H1 (cell line): ENCODE measurements around the gene ARSB. TPM values are rescaled to one million over a fixed set of nuclear protein-coding genes. Genes with fewer than 3 reads are reported as not detected.

Experiments used
- CTCF ChIA-PET: fragments of 300-600 bp; sonication (Branson Sonifier 250); formaldehyde crosslinking; loops from one replicate; lab custom pipeline; 2021; ENCODE audit not compliant: partially characterized antibody; lab: Charles Lee
- POLR2A ChIA-PET: fragments of 300-600 bp; sonication (Branson Sonifier 250); formaldehyde crosslinking; loops from one replicate; lab custom pipeline; 2021; ENCODE audit warnings: inconsistent platforms; ENCODE audit not compliant: partially characterized antibody; lab: Charles Lee
- DNase-seq, 2 experiments: peaks; one replicate each; pipeline versions ENCODE4 v3.0.0 to v3.0.0-alpha.2; 2010 to 2022; ENCODE audit warnings: low spot score in 2 of 2, low read depth in 1 of 2, mixed read lengths in 1 of 2
- FAIRE-seq: peaks from 2 replicates; lab custom pipeline; 2011; peaks lifted over from hg19 to GRCh38; lab: Jason Lieb, UNC
- H2AFZ ChIP-seq: 2 replicates; pipeline ENCODE4 v1.8.1; 2012; ENCODE audit warnings: low read length, inconsistent platforms
- H2AK5ac ChIP-seq: 2 replicates; pipeline ENCODE4 v1.6.1; 2013; ENCODE audit warnings: low read depth, low read length
- H2BK120ac ChIP-seq: replicated peaks from 2 replicates; pipeline ENCODE3; 2013; ENCODE audit warnings: low read depth, low read length, inconsistent platforms
- H2BK12ac ChIP-seq: 2 replicates; pipeline ENCODE4 v1.6.1; 2013; ENCODE audit warnings: low read depth, low read length
- H2BK15ac ChIP-seq: 2 replicates; pipeline ENCODE4 v1.6.1; 2013; ENCODE audit warnings: low read length
- H2BK20ac ChIP-seq: 2 replicates; pipeline ENCODE4 v1.6.1; 2013; ENCODE audit warnings: low read length
- H2BK5ac ChIP-seq: 2 replicates; pipeline ENCODE4 v1.6.1; 2013; ENCODE audit warnings: low read depth, low read length
- H3K14ac ChIP-seq: 2 replicates; pipeline ENCODE4 v1.6.1; 2013; ENCODE audit warnings: inconsistent platforms; ENCODE audit not compliant: insufficient read length
- H3K18ac ChIP-seq: 2 replicates; pipeline ENCODE4 v1.6.1; 2013; ENCODE audit warnings: low read length; ENCODE audit errors: extremely low read depth
- H3K23ac ChIP-seq: 2 replicates; pipeline ENCODE4 v1.6.1; 2013; ENCODE audit warnings: inconsistent platforms; ENCODE audit not compliant: insufficient read length
- H3K23me2 ChIP-seq: 2 replicates; pipeline ENCODE4 v1.6.1; 2013; ENCODE audit warnings: low read depth, low read length
- H3K27ac ChIP-seq: 2 replicates; pipeline ENCODE4 v1.6.1; 2011; ENCODE audit warnings: low read depth, low read length, inconsistent platforms
- H3K27me3 ChIP-seq, 4 experiments: replicated peaks in 1 of 4; 1 replicate in 1 of 4; 2 replicates in 3 of 4; pipeline versions ENCODE4 v1.6.1 to v1.8.1; 2011 to 2013; ENCODE audit warnings: low read length in 3 of 4, mild to moderate bottlenecking in 3 of 4, inconsistent platforms in 2 of 4, mixed read lengths in 2 of 4, moderate library complexity in 1 of 4; ENCODE audit not compliant: control insufficient read depth in 3 of 4, insufficient read depth in 3 of 4; ENCODE audit errors: extremely low read depth in 1 of 4
- H3K36me3 ChIP-seq, 4 experiments: 2 replicates each; pipeline versions ENCODE4 v1.6.1 to v1.8.1; 2011 to 2013; ENCODE audit warnings: mild to moderate bottlenecking in 4 of 4, low read length in 3 of 4, moderate library complexity in 2 of 4, control low read depth in 1 of 4, inconsistent platforms in 1 of 4; ENCODE audit not compliant: insufficient read depth in 4 of 4, control insufficient read depth in 2 of 4
- H3K4ac ChIP-seq: replicated peaks from 2 replicates; pipeline ENCODE3; 2013; ENCODE audit warnings: low read length, low read depth, mixed read lengths, inconsistent platforms; ENCODE audit not compliant: insufficient read length
- H3K4me1 ChIP-seq, 4 experiments: replicated peaks in 1 of 4; 1 replicate in 1 of 4; 2 replicates in 3 of 4; pipeline versions ENCODE4 v1.6.1 to v1.8.1; 2011 to 2013; ENCODE audit warnings: low read length in 3 of 4, inconsistent platforms in 2 of 4, mixed read lengths in 1 of 4; ENCODE audit not compliant: insufficient read depth in 4 of 4, control insufficient read depth in 3 of 4
- H3K4me2 ChIP-seq, 2 experiments: 2 replicates each; pipeline versions ENCODE4 v1.6.1 to v1.8.1; 2011 to 2013; ENCODE audit warnings: low read depth in 2 of 2, low read length in 2 of 2, control low read depth in 1 of 2, inconsistent platforms in 1 of 2, mild to moderate bottlenecking in 1 of 2; ENCODE audit not compliant: insufficient read depth in 1 of 2
- H3K4me3 ChIP-seq, 4 experiments: fragments of 200-600, 300-600 bp in 1 of 4; sonication (generic), shearing (Covaris generic), sonication (Bioruptor Twin) in 1 of 4; 2 replicates each; pipeline versions ENCODE4 v1.5.1 to v1.8.1; 2011 to 2016; ENCODE audit warnings: low read length in 4 of 4, low read depth in 3 of 4, control low read depth in 2 of 4, inconsistent platforms in 2 of 4, mild to moderate bottlenecking in 2 of 4, mixed read lengths in 1 of 4, moderate library complexity in 1 of 4; ENCODE audit not compliant: insufficient read depth in 2 of 4; ENCODE audit errors: extremely low read depth in 1 of 4
- H3K56ac ChIP-seq: replicated peaks from 2 replicates; pipeline ENCODE3; 2013; ENCODE audit warnings: low read depth, mild to moderate bottlenecking, mixed read lengths, low read length, inconsistent platforms; ENCODE audit not compliant: insufficient read length
- H3K79me1 ChIP-seq: 2 replicates; pipeline ENCODE4 v1.6.1; 2013; ENCODE audit warnings: low read depth, low read length, control low read depth
- H3K79me2 ChIP-seq, 2 experiments: 2 replicates each; pipeline versions ENCODE4 v1.6.1 to v1.8.1; 2012 to 2013; ENCODE audit warnings: low read length in 2 of 2, mild to moderate bottlenecking in 2 of 2, inconsistent platforms in 1 of 2; ENCODE audit not compliant: insufficient read depth in 2 of 2, control insufficient read depth in 1 of 2
- H3K9ac ChIP-seq, 4 experiments: replicated peaks in 1 of 4; 1 replicate in 1 of 4; 2 replicates in 3 of 4; pipeline versions ENCODE4 v1.6.1 to v1.8.1; 2011 to 2013; ENCODE audit warnings: low read depth in 3 of 4, low read length in 3 of 4, control low read depth in 2 of 4, mild to moderate bottlenecking in 2 of 4, moderate library complexity in 2 of 4, inconsistent platforms in 1 of 4; ENCODE audit errors: extremely low read depth in 1 of 4
- H3K9me3 ChIP-seq, 2 experiments: 2 replicates each; pipeline versions ENCODE4 v1.6.1 to v1.8.1; 2012 to 2013; ENCODE audit warnings: mild to moderate bottlenecking in 2 of 2, moderate library complexity in 2 of 2, control low read depth in 1 of 2, inconsistent platforms in 1 of 2, low read depth in 1 of 2, low read length in 1 of 2, mixed read lengths in 1 of 2; ENCODE audit not compliant: insufficient read depth in 2 of 2
- H4K20me1 ChIP-seq, 2 experiments: replicated peaks in 1 of 2; 2 replicates each; pipeline versions ENCODE3 to v1.8.1; 2011 to 2013; ENCODE audit warnings: inconsistent platforms in 2 of 2, low read length in 2 of 2, mild to moderate bottlenecking in 1 of 2; ENCODE audit not compliant: insufficient read depth in 2 of 2, control insufficient read depth in 1 of 2
- H4K5ac ChIP-seq: 2 replicates; pipeline ENCODE4 v1.6.1; 2013; ENCODE audit warnings: low read length, low read depth, mixed read lengths, inconsistent platforms; ENCODE audit not compliant: insufficient read length
- H4K8ac ChIP-seq: 2 replicates; pipeline ENCODE4 v1.8.0; 2013; ENCODE audit warnings: mild to moderate bottlenecking, moderate library complexity, low read length, inconsistent platforms; ENCODE audit not compliant: insufficient read depth; ENCODE audit errors: extremely low read depth
- H4K91ac ChIP-seq: replicated peaks from 2 replicates; pipeline ENCODE3; 2013; ENCODE audit warnings: low read length, mixed read lengths, inconsistent platforms; ENCODE audit not compliant: insufficient read length
- ATF2 ChIP-seq: IDR thresholded peaks from 2 replicates; pipeline ENCODE4 v1.6.1; 2012; ENCODE audit warnings: low read length, inconsistent platforms
- CBX5 ChIP-seq: fragments of 300-800, 300-1000 bp; sonication (generic); IDR thresholded peaks from 2 replicates; pipeline ENCODE4 v1.7.1; 2016; ENCODE audit warnings: antibody characterized with exemption, low read length, low read depth
- MAX ChIP-seq: IDR thresholded peaks from 2 replicates; pipeline ENCODE4 v1.6.1; 2012; ENCODE audit warnings: inconsistent platforms
- NANOG ChIP-seq: IDR thresholded peaks from 2 replicates; pipeline ENCODE4 v1.6.1; 2011; ENCODE audit warnings: low read length, low read depth, mild to moderate bottlenecking, inconsistent platforms; ENCODE audit not compliant: insufficient read depth, poor library complexity, severe bottlenecking
- NRF1 ChIP-seq: IDR thresholded peaks from 2 replicates; pipeline ENCODE4 v1.6.1; 2011; ENCODE audit warnings: mild to moderate bottlenecking, low read depth, low read length, improper control_type of control experiment
- PHF8 ChIP-seq: fragments of 200-600 bp; sonication (generic); conservative IDR thresholded peaks from 2 replicates; pipeline ENCODE4 v1.7.1; 2012; ENCODE audit warnings: low read depth, mild to moderate bottlenecking, inconsistent platforms, low read length, moderate library complexity
- POLR2A ChIP-seq, 2 experiments: IDR thresholded peaks; 1 replicate in 1 of 2; 2 replicates in 1 of 2; pipeline ENCODE4 v1.6.1; 2011; ENCODE audit warnings: low read depth in 2 of 2, low read length in 2 of 2, mild to moderate bottlenecking in 2 of 2; ENCODE audit errors: control extremely low read depth in 1 of 2
- SIRT6 ChIP-seq: IDR thresholded peaks from one replicate; pipeline ENCODE4 v1.7.1; 2012; ENCODE audit warnings: low read length, inconsistent platforms
- SP1 ChIP-seq: IDR thresholded peaks from 2 replicates; pipeline ENCODE4 v1.6.1; 2011; ENCODE audit warnings: low read depth, low read length
- SRF ChIP-seq: IDR thresholded peaks from 2 replicates; pipeline ENCODE4 v1.6.1; 2011; ENCODE audit warnings: mild to moderate bottlenecking, low read depth, low read length, moderate library complexity
- TAF7 ChIP-seq: optimal IDR thresholded peaks from 2 replicates; pipeline ENCODE3; 2011; ENCODE audit warnings: low read depth, mild to moderate bottlenecking, inconsistent platforms, low read length, moderate library complexity, borderline replicate concordance
- WGBS, 2 experiments: shearing (Covaris generic) in 1 of 2; methylation state at CpG; one replicate each; pipeline versions ENCODE4 v1.1.6 to v1.1.7; 2013 to 2015; ENCODE audit warnings: low lambda C conversion rate in 2 of 2, mixed read lengths in 2 of 2, inconsistent platforms in 1 of 2, low coverage in 1 of 2, missing lambda C conversion rate in 1 of 2; ENCODE audit not compliant: insufficient replicate concordance in 2 of 2, insufficient coverage in 1 of 2, insufficient read length in 1 of 2; ENCODE audit errors: extremely low coverage in 1 of 2, missing lambda C conversion rate in 1 of 2; 5-methylcytosine and 5-hydroxymethylcytosine counted together
- polyA plus RNA-seq, 7 experiments: library from polyadenylated mRNA; depleted of rRNA in 3 of 7; stranded (reverse) in 5 of 7; unstranded in 2 of 7; fragments of >200 nt in 5 of 7; fragments of 200-250 nt in 2 of 7; gene quantifications; 1 replicate in 5 of 7; 2 replicates in 1 of 7; 4 replicates in 1 of 7; pipeline versions ENCODE4 v1.2.1 to v1.2.3, GENCODE V29; 2011 to 2013; ENCODE audit warnings: missing spikeins in 2 of 7, mixed read lengths in 2 of 7
- total RNA-seq: library from RNA; stranded (reverse); fragmentation: NEBNext Ultra II Directional; extraction: Animal tissue kit (Norgen Biotek cat#: 25700); gene quantifications from 2 replicates; pipeline ENCODE4 v1.2.1, GENCODE V29; 2021

The ARSB gene
- total and polyA plus RNA-seq, 2 of the 8 experiments (the other 6 are each of a cell fraction or from before 2014, with no cell fraction given) = 6.4 to 13.9 TPM

GRCh38 chr5:78730300-78731094, 254.6 kb downstream of the ARSB start:
- Histone ChIP-seq H3K27me3 (no peaks in the 10 kb centered on the region), H3K56ac (no peak overlapping the region), H3K23ac (no peak overlapping the region), H2BK12ac (no peak overlapping the region), H4K91ac (peak overlapping the region; percentile 32), H3K18ac (no peak overlapping the region), H3K27ac (no peak overlapping the region), H4K5ac (no peak overlapping the region), H2BK15ac (no peak overlapping the region), H4K8ac (no peak overlapping the region), H2BK5ac (no peak overlapping the region), H3K23me2 (no peaks in the 10 kb centered on the region), H3K36me3 (no peaks in the 10 kb centered on the region), H2BK120ac (no peak overlapping the region), H3K4me1 (peaks cover 0 to 8% (median 5%) of the 10 kb centered on the region in 4 experiments; a peak in 4 of 7 replicates), H3K4me2 (no peak overlapping the region), H3K4me3 (no peak overlapping the region), H3K4ac (no peak overlapping the region), H3K14ac (no peak overlapping the region), H3K9ac (no peak overlapping the region), H2AK5ac (no peak overlapping the region), H2BK20ac (no peak overlapping the region; the same call in 1 of the 2 replicates), H3K79me2 (no peaks in the 10 kb centered on the region), H3K79me1 (no peaks in the 10 kb centered on the region), H2AFZ (no peak overlapping the region), H3K9me3 (no peaks in the 10 kb centered on the region), H4K20me1 (no peaks in the 10 kb centered on the region)
- POLR2A ChIA-PET = no interaction called here
- 100% methylated on average over 1 of the region's 1 CpG; no CpG with 5 or more reads in 1 of the 2 experiments for WGBS, 2 experiments
- FAIRE-seq (no peak), DNase-seq (no peak)
- CTCF ChIA-PET = no interaction called here
- TF ChIP-seq MAX (no peak), CBX5 (no peak), TAF7 (no peak), NRF1 (no peak), NANOG (no peak), PHF8 (no peak), SP1 (no peak), SRF (no peak), POLR2A (IDR thresholded peaks at IDR 0.05; ENCODE audit: control extremely low read depth in 1 of 2, low read depth in 2 of 2, low read length in 2 of 2) (no peak), SIRT6 (no peak), ATF2 (no peak)
